Small intestine (tissue), 7 donors: ENCODE measurements around the gene LACRT. TPM values are rescaled to one million over a fixed set of nuclear protein-coding genes. Genes with fewer than 3 reads are reported as not detected.

Source experiments
- DNase-seq, 2 donors: peaks; one replicate each; pipeline versions ENCODE4 v3.0.0 to v3.0.0-alpha.2; 2013
- FAIRE-seq: peaks from 2 replicates; lab custom pipeline; 2012; peaks lifted over from hg19 to GRCh38; lab: Jason Lieb, UNC
- H3K27ac ChIP-seq, 3 donors: one replicate each; pipeline ENCODE4 v1.5.1; 2013; ENCODE audit warnings: low read length in 2 of 3, mild to moderate bottlenecking in 2 of 3, control low read depth in 1 of 3, inconsistent platforms in 1 of 3, low read depth in 1 of 3, moderate library complexity in 1 of 3
- H3K27me3 ChIP-seq, 3 donors: one replicate each; pipeline ENCODE4 v1.6.1; 2013; ENCODE audit warnings: low read length in 3 of 3, inconsistent platforms in 1 of 3; ENCODE audit not compliant: control insufficient read depth in 3 of 3, insufficient read depth in 3 of 3
- H3K36me3 ChIP-seq, 3 donors: one replicate each; pipeline ENCODE4 v1.6.1; 2013; ENCODE audit warnings: low read length in 3 of 3, inconsistent platforms in 1 of 3, low read depth in 1 of 3, mild to moderate bottlenecking in 1 of 3, moderate library complexity in 1 of 3; ENCODE audit not compliant: control insufficient read depth in 3 of 3, insufficient read depth in 2 of 3
- H3K4me1 ChIP-seq, 3 donors: one replicate each; pipeline ENCODE4 v1.6.1; 2013; ENCODE audit warnings: low read length in 2 of 3, inconsistent platforms in 1 of 3, low read depth in 1 of 3, mild to moderate bottlenecking in 1 of 3, moderate library complexity in 1 of 3; ENCODE audit not compliant: control insufficient read depth in 3 of 3, insufficient read depth in 2 of 3
- H3K4me3 ChIP-seq, 3 donors: one replicate each; pipeline ENCODE4 v1.5.1; 2013; ENCODE audit warnings: low read length in 3 of 3, control low read depth in 1 of 3, inconsistent platforms in 1 of 3, low read depth in 1 of 3, mild to moderate bottlenecking in 1 of 3, moderate library complexity in 1 of 3
- H3K9me3 ChIP-seq, 2 donors: one replicate each; pipeline ENCODE4 v1.6.1; 2013; ENCODE audit warnings: low read depth in 1 of 2, low read length in 1 of 2; ENCODE audit not compliant: control insufficient read depth in 2 of 2, insufficient read depth in 1 of 2
- WGBS, 3 donors: extraction: QIAGEN DNeasy Blood & Tissue Kit; methylation state at CpG; one replicate each; pipeline ENCODE4 v1.1.7; 2013; 5-methylcytosine and 5-hydroxymethylcytosine counted together
- polyA plus RNA-seq, 4 donors: library from polyadenylated mRNA; stranded (reverse) in 3 of 4; unstranded in 1 of 4; fragments of 200-250 nt in 3 of 4; fragments of 120-200 nt in 1 of 4; gene quantifications; one replicate each; pipeline versions ENCODE4 v1.2.1 to v1.2.3, GENCODE V29; 2013
- donor health status: healthy with polysubstance abuse.
- donor health status: control.
- donor health status: control.
- donor health status: Bipolar disorder and iron deficiency.
- donor health status: healthy.

LACRT gene
- polyA plus RNA-seq, 4 donors, result not detected

- no peak for DNase-seq
- no peak for FAIRE-seq
- H3K4me3 ChIP-seq, result no peak overlapping the region
- 56 to 64% (median 56%) methylated on average over 6 of the region's 6 CpGs for WGBS, 3 donors
- H3K27ac ChIP-seq, result no peak overlapping the region
- no peaks in the 10 kb centered on the region for H3K4me1 ChIP-seq
- H3K27me3 ChIP-seq, result peaks cover 3 to 17% (median 8%) of the 10 kb centered on the region in 3 donors
- H3K36me3 ChIP-seq, result no peaks in the 10 kb centered on the region
- H3K9me3 ChIP-seq, result no peaks in the 10 kb centered on the region
These were observed 17.6 kb downstream of the LACRT start for GRCh38 chr12:54616933-54617680.

- 58 to 80% (median 58%) methylated on average over 1 of the region's 1 CpG for WGBS, 3 donors
- no peaks in the 10 kb centered on the region for H3K4me1 ChIP-seq
- no peak for FAIRE-seq
- H3K9me3 ChIP-seq, result no peaks in the 10 kb centered on the region
- H3K27me3 ChIP-seq, result peaks cover 3 to 25% (median 11%) of the 10 kb centered on the region in 3 donors
- no peak for DNase-seq
- H3K27ac ChIP-seq, result no peak overlapping the region
- H3K36me3 ChIP-seq, result no peaks in the 10 kb centered on the region
- H3K4me3 ChIP-seq, result no peak overlapping the region
These were observed 22.4 kb downstream of the LACRT start for GRCh38 chr12:54612225-54612750.

- 74 to 85% (median 76%) methylated on average over 3 of the region's 3 CpGs for WGBS, 3 donors
- no peak overlapping the region for H3K4me3 ChIP-seq
- H3K4me1 ChIP-seq, result no peaks in the 10 kb centered on the region
- FAIRE-seq, result no peak
- no peak for DNase-seq
- H3K36me3 ChIP-seq, result no peaks in the 10 kb centered on the region
- no peaks in the 10 kb centered on the region for H3K9me3 ChIP-seq
- peaks cover 3 to 22% (median 11%) of the 10 kb centered on the region in 3 donors for H3K27me3 ChIP-seq
- no peak overlapping the region for H3K27ac ChIP-seq
These were observed 23.0 kb downstream of the LACRT start for GRCh38 chr12:54611715-54612149.

GRCh38 chr12:54608769-54609168 lies 25.9 kb downstream of the LACRT start:
- DNase-seq (no peak), FAIRE-seq (no peak)
- 69 to 75% (median 73%) methylated on average over 2 of the region's 2 CpGs for WGBS, 3 donors
- H3K27me3 ChIP-seq, result peaks cover 0 to 12% (median 3%) of the 10 kb centered on the region in 3 donors
- no peak overlapping the region for H3K4me3 ChIP-seq
- no peaks in the 10 kb centered on the region for H3K36me3 ChIP-seq
- no peak overlapping the region for H3K27ac ChIP-seq
- H3K9me3 ChIP-seq, result no peaks in the 10 kb centered on the region
- H3K4me1 ChIP-seq, result no peaks in the 10 kb centered on the region

- Histone ChIP-seq H3K27ac (no peak overlapping the region), H3K36me3 (no peaks in the 10 kb centered on the region), H3K4me1 (no peaks in the 10 kb centered on the region), H3K27me3 (peaks cover 0 to 12% (median 3%) of the 10 kb centered on the region in 3 donors), H3K4me3 (no peak overlapping the region), H3K9me3 (no peaks in the 10 kb centered on the region)
- FAIRE-seq (no peak), DNase-seq (no peak)
- 54 to 73% (median 66%) methylated on average over 6 of the region's 6 CpGs for WGBS, 3 donors
These were observed 26.5 kb downstream of the LACRT start for GRCh38 chr12:54608156-54608555.

GRCh38 chr12:54606556-54606955 lies 28.1 kb downstream of the LACRT start:
- DNase-seq (no peak), FAIRE-seq (no peak)
- H3K27me3 ChIP-seq, result peaks cover 0 to 12% (median 3%) of the 10 kb centered on the region in 3 donors
- WGBS, 3 donors, result 41 to 48% (median 44%) methylated on average over 3 to 4 of the region's 4 CpGs
- H3K36me3 ChIP-seq, result no peaks in the 10 kb centered on the region
- no peak overlapping the region for H3K27ac ChIP-seq
- H3K9me3 ChIP-seq, result no peaks in the 10 kb centered on the region
- H3K4me1 ChIP-seq, result no peaks in the 10 kb centered on the region
- no peak overlapping the region for H3K4me3 ChIP-seq

- no peak overlapping the region for H3K27ac ChIP-seq
- no peak overlapping the region for H3K4me3 ChIP-seq
- no peaks in the 10 kb centered on the region for H3K36me3 ChIP-seq
- DNase-seq (no peak), FAIRE-seq (no peak)
- WGBS, 3 donors, result 91 to 97% (median 95%) methylated on average over 5 to 6 of the region's 6 CpGs
- H3K4me1 ChIP-seq, result no peaks in the 10 kb centered on the region
- peaks cover 0 to 12% (median 3%) of the 10 kb centered on the region in 3 donors for H3K27me3 ChIP-seq
- no peaks in the 10 kb centered on the region for H3K9me3 ChIP-seq
These were observed 29.3 kb downstream of the LACRT start for GRCh38 chr12:54605138-54605970.

GRCh38 chr12:54604436-54604835 lies 30.3 kb downstream of the LACRT start:
- DNase-seq, result no peak
- Histone ChIP-seq H3K27ac (no peak overlapping the region), H3K9me3 (no peaks in the 10 kb centered on the region), H3K4me1 (no peaks in the 10 kb centered on the region), H3K36me3 (no peaks in the 10 kb centered on the region), H3K27me3 (peaks cover 0 to 7% (median 0%) of the 10 kb centered on the region in 3 donors), H3K4me3 (no peak overlapping the region)
- no peak for FAIRE-seq
- WGBS, 3 donors, result 87 to 95% (median 92%) methylated on average over 4 of the region's 4 CpGs
